ENCODE measurements around the gene ANKDD1B.

DNA sequence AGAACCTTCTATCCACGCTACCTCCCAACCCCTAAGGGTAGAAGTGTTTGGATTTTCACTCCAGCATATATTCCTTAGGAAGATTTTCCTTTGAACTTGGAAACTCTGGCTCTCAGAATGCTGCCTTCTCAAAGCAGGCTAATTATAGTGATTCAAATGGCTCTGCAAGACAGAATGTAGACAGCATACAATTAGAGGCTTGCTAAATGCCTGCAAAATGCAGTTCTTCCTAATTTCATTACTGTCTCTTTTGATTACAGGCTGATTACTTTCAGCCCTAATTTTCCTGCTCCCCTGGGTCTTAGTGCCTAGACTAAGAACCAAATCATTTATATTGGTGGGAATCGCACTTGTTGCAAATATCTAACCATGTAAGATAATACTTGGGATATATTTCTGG lies 50.8 kb downstream of the ANKDD1B start:
- TF ChIP-seq, protein P1, sequence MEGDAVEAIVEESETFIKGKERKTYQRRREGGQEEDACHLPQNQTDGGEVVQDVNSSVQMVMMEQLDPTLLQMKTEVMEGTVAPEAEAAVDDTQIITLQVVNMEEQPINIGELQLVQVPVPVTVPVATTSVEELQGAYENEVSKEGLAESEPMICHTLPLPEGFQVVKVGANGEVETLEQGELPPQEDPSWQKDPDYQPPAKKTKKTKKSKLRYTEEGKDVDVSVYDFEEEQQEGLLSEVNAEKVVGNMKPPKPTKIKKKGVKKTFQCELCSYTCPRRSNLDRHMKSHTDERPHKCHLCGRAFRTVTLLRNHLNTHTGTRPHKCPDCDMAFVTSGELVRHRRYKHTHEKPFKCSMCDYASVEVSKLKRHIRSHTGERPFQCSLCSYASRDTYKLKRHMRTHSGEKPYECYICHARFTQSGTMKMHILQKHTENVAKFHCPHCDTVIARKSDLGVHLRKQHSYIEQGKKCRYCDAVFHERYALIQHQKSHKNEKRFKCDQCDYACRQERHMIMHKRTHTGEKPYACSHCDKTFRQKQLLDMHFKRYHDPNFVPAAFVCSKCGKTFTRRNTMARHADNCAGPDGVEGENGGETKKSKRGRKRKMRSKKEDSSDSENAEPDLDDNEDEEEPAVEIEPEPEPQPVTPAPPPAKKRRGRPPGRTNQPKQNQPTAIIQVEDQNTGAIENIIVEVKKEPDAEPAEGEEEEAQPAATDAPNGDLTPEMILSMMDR (IDR thresholded peaks at IDR 0.05; ENCODE audit: low read length) = no peak
- no peak for TF ChIP-seq EZH2phosphoT487 (IDR thresholded peaks at IDR 0.05; ENCODE audit: low read length)
- no peak for TF ChIP-seq EZH2 (optimal IDR thresholded peaks at IDR 0.05; ENCODE audit: low read depth, low read length)

Data from MM.1S (cell line).